ENCODE measurements around the gene GPR180. TPM values are rescaled to one million over a fixed set of nuclear protein-coding genes. Genes with fewer than 3 reads are reported as not detected.

GPR180 gene
- total RNA-seq, 1 donor from 2014 or later: 11.1 TPM

Other genes starting within 250 kb of the GPR180 start
- gene DCT, start 122.2 kb upstream of the GPR180 start, total RNA-seq: not detected in 2 replicates
- gene TGDS, start 5.7 kb upstream of the GPR180 start, total RNA-seq: 13.8 and 17.8 TPM in 2 replicates
- 0.07 TPM in 1 of 2 replicates, not detected in the other for gene SOX21, start 110.7 kb downstream of the GPR180 start, total RNA-seq

Data from pulmonary artery endothelial cell (primary cell).